ENCODE results near the gene C20orf96.
"Not testable (repeated sequence)": the region's sequence is repeated elsewhere in the genome, so short reads cannot be mapped to it uniquely, and the experiment has no call there.

The C20orf96 gene

DNA sequence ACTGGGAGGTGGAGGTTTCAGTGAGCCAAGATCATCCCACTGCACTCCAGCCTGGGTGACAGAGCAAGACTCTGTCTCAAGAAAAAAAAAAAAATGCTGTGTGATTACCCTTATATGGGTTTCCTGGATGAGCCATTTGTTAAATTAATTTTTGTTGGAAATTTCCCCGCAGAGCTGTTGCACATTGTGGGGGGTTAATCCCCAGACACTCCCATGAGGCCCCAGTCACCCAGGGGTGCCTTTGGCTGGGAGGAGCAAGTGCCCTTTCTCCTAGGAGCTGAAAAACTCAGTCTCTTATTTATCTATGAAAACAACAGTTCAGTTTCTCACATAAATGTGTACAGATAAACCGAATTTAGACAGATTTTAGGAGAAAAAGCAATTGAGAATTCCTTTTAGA lies 37.7 kb downstream of the C20orf96 start:
- DNase-seq (no peak), ATAC-seq (peak; percentile 28)
- Mint-ChIP-seq H3K36me3 (ENCODE audit: low read depth) (no peaks in the 10 kb centered on the region), H3K9me3 (no peaks in the 10 kb centered on the region), H3K4me3 (no peak overlapping the region), H3K27me3 (no peaks in the 10 kb centered on the region), H3K4me1 (peaks cover 10% of the 10 kb centered on the region), H3K27ac (no peak overlapping the region)

DNA sequence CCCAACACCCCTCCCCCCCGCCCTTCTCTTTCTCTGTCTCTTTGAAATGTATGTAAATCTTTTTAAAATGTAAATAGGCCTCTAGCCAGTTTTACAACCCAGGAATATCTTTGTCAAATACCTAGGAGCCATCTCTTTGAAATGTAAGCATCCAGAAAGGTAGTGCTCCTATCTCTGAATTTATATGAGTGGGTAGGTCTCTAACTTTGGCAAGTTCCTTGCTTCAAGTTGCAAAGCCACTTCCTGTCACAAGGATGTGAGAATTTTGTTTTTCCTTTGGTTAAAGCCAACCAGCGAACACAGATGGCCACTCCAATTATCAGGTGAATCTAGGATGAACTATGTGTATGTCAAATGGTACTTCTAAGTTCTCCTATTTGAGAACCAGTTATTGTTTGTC lies 39.2 kb downstream of the C20orf96 start:
- Mint-ChIP-seq H3K36me3 (ENCODE audit: low read depth) (no peaks in the 10 kb centered on the region), H3K4me1 (peaks cover 10% of the 10 kb centered on the region), H3K4me3 (no peak overlapping the region), H3K9me3 (no peaks in the 10 kb centered on the region), H3K27ac (no peak overlapping the region), H3K27me3 (no peaks in the 10 kb centered on the region)
- no peak for ATAC-seq
- DNase-seq, result no peak

DNA sequence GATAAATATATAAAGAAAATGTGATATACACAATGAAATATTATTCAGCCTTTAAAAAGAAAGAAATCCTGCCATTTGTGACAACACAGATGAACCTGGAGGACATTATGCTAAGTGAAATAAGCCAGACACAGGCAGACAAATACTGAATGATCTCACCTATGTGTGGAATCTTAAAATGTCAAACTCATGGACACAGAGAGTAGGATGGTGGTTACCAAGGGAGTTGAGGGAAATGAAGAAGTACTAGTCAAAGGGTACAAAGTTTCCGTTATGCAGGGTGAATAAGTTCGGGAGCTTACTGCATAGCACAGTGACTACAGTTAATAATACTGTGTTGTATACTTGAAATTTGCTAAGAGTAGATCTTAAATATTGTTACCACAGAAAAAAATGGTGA lies 47.6 kb downstream of the C20orf96 start:
- ATAC-seq, result peak; percentile 49
- no peaks in the 10 kb centered on the region for H3K9me3 Mint-ChIP-seq
- H3K36me3 Mint-ChIP-seq (ENCODE audit: low read depth), result no peaks in the 10 kb centered on the region

DNA sequence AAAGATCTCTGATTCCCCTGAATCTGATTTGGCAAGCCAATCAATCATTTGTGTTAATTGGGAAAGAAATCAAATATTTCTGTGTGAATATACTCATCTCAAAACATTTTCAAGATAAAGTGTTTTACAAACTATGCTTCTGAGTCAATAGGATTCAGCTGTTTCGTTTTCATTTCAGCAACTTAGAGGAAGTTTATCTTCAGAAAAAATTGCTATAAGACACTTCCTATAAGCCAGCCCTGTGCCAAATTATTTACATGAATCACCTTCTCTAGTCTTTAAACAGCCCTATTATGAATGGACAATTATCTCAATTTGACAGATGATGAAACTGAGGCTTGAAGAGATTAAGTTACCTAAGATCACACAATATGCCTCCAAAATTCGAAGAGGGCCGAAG lies 52.6 kb downstream of the C20orf96 start:
- H3K27ac Mint-ChIP-seq, result peak overlapping the region; percentile 37
- H3K4me1 Mint-ChIP-seq, result peaks cover 22% of the 10 kb centered on the region
- peak overlapping the region; percentile 57 for H3K4me3 Mint-ChIP-seq
- DNase-seq (no peak), ATAC-seq (peak; percentile 57)
- H3K36me3 Mint-ChIP-seq (ENCODE audit: low read depth), result no peaks in the 10 kb centered on the region
- no peaks in the 10 kb centered on the region for H3K27me3 Mint-ChIP-seq
- no peaks in the 10 kb centered on the region for H3K9me3 Mint-ChIP-seq

More for the DNA sequence above, 47.6 kb downstream of the C20orf96 start:
- H3K27ac Mint-ChIP-seq, result no peak overlapping the region
- no peaks in the 10 kb centered on the region for H3K27me3 Mint-ChIP-seq
- DNase-seq, result no peak
- H3K4me1 Mint-ChIP-seq, result peaks cover 5% of the 10 kb centered on the region
- H3K4me3 Mint-ChIP-seq, result no peak overlapping the region

DNA sequence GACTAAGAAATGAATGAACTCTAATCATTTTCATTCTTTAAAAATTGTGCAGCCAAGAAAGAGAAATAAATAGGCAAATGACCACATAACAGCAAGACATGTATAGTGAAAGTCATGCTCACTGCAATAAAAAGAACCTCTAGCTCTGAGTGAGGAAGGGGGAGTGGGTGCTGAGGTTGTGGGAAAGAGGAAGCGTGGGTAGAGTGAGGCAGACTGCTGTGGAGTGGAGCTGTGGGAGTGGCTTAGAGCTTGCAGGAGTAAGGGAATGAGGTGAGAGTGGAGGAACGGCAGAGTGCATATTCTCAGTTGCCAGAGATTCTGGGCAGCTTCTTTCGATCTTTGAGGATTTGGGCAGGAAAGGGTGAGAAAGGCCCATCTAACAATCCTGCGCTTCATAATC lies 53.1 kb downstream of the C20orf96 start:
- Mint-ChIP-seq H3K4me1 (peaks cover 22% of the 10 kb centered on the region), H3K4me3 (peak overlapping the region; percentile 57), H3K27me3 (no peaks in the 10 kb centered on the region), H3K27ac (peak overlapping the region; percentile 37), H3K36me3 (ENCODE audit: low read depth) (no peaks in the 10 kb centered on the region), H3K9me3 (no peaks in the 10 kb centered on the region)
- peak; percentile 17 for DNase-seq
- ATAC-seq, result peak; percentile 85

DNA sequence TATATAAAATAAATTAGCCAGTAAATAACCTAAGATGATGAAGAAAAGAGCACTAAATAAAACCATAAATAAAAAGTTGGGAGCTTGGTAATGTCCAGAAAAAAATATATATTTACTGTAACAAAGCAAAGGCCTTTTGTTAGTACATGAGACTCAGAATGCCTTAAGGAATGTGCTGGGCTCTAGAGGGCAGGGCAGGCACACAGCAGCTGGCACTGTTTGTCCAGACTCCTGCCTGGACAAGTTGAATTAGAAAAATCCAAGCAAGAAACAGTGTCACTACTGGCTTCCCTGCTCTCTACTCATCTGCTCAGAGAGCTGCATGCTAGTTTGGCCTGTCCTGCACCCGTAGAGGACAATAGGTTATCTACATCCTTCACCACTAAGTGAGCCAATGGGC lies 54.7 kb downstream of the C20orf96 start:
- Mint-ChIP-seq H3K9me3 (no peaks in the 10 kb centered on the region), H3K36me3 (ENCODE audit: low read depth) (no peaks in the 10 kb centered on the region), H3K27me3 (no peaks in the 10 kb centered on the region), H3K4me3 (no peak overlapping the region), H3K27ac (no peak overlapping the region), H3K4me1 (peaks cover 22% of the 10 kb centered on the region)
- DNase-seq (no peak), ATAC-seq (no peak)

DNA sequence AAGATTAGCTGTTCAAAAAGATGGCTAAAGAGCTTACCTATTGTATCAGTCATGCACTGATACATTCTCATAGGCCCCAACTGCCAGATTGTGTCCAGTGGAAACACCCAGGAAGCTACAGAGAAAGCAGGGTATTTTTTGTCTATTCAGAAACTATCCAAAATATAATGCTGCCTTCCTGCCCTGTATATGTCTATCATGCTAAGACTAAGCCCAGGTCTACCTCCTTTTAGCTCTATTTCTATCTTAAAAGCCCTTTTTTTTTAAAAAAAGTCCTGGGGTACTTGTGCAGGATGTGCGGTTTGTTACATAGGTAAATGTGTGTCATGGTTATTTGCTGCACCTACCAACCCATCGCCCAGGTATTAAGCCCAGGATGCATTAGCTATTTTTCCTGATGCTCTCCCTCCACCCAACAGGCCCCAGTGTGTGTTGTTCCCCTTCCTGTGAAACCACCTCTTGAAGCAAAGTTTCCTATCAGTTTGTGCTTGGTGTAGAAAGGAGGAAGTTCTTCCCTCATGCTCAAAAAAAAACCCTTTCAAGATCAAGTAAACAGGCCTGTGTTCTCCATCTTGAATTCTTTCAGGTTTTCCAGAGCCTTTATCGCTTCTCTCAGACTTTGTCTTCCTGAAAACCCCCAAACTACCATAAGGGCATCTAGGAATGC lies 63.0 kb downstream of the C20orf96 start:
- Mint-ChIP-seq H3K27me3 (peaks cover 2% of the 10 kb centered on the region), H3K4me3 (no peak overlapping the region), H3K27ac (peak overlapping the region; percentile 37), H3K4me1 (peaks cover 22% of the 10 kb centered on the region), H3K36me3 (ENCODE audit: low read depth) (no peaks in the 10 kb centered on the region), H3K9me3 (peaks cover 6% of the 10 kb centered on the region)
- ATAC-seq, result no peak
- no peak for DNase-seq

DNA sequence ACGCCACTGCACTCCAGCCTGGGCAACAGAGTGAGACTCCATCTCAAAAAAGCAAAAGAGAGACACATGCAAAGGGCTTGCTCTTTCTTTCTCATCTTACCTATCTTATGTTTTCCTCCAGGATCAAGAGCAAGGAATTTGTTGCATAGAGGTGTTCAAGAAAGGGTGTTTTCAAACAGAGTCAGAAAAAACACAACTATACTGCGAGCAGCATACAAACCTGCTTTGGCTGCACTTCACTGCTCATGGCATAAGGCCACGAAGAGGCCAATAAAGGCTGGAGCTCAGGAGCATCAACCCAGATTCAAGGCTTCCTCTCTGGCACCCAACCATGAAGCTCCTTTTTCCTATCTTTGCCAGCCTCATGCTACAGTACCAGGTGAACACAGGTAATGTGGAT lies 63.6 kb downstream of the C20orf96 start, which contains the start of gene DEFB129:
Gene DEFB129, plus strand, starts transcription at position 301 of the 400 bp plus-strand sequence. Its CDS starts 31 bp downstream, at position 332.
- peaks cover 6% of the 10 kb centered on the region for H3K9me3 Mint-ChIP-seq
- ATAC-seq (no peak), DNase-seq (no peak)
- no peak within 1 kb of the TSS for H3K4me3 Mint-ChIP-seq
- H3K27ac Mint-ChIP-seq, result peak within 1 kb of the TSS; percentile 37
- peaks cover 4% of the 10 kb centered on the region for H3K27me3 Mint-ChIP-seq
- no peaks in the 10 kb centered on the region for H3K36me3 Mint-ChIP-seq (ENCODE audit: low read depth)
- peaks cover 22% of the 10 kb centered on the region for H3K4me1 Mint-ChIP-seq

DNA sequence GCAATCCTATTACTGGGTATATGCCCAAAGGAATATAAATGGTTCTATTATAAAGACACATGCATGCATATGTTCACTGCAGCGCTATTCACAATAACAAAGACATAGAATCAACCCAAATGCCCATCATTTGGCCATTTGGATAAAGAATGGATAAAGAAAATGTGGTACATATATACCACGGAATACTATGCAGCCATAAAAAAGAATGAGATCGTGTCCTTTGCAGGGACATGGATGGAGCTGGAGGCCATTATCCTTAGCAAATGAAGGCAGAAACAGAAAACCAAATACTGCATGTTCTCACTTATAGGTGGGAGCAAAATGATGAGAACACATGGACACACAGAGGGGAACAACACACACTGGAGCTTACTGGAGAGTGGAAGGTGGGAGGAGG lies 64.7 kb downstream of the C20orf96 start:
- H3K4me3 Mint-ChIP-seq; H3K9me3 Mint-ChIP-seq; H3K36me3 Mint-ChIP-seq (ENCODE audit: low read depth); ATAC-seq; H3K27me3 Mint-ChIP-seq; H3K27ac Mint-ChIP-seq; DNase-seq: not testable (repeated sequence)
- H3K4me1 Mint-ChIP-seq, result peaks cover 22% of the 10 kb centered on the region

DNA sequence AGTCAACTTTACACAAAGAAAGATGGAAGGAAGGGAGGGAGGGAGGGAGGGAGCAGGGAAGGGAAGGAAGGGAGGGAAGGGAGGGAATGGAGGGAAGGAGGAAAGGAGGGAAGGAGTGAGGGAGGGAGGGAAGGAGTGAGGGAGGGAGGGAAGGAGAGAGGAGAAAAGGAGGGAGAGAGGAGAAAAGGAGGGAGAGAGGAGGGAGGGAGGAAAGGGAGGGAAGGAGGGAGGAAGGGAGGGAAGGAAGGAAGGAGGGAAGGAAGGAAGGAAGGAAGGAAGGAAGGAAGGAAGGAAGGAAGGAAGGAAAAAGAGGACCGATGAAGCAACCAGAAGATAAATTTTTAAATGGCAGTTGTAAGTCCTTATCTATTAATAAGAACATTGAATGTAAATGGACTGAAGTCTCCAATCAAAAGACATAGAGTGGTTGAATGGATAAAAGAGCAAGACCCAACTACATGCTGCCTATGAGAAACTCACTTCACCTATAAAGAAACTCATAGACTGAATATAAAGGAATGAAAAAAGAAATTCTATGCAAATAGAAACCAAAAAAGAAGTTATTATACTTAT lies 69.2 kb downstream of the C20orf96 start:
- peaks cover 30% of the 10 kb centered on the region for H3K27me3 Mint-ChIP-seq
- no peak overlapping the region for H3K27ac Mint-ChIP-seq
- H3K9me3 Mint-ChIP-seq, result peaks cover 6% of the 10 kb centered on the region
- no peaks in the 10 kb centered on the region for H3K36me3 Mint-ChIP-seq (ENCODE audit: low read depth)
- H3K4me1 Mint-ChIP-seq, result peaks cover 3% of the 10 kb centered on the region
- H3K4me3 Mint-ChIP-seq, result no peak overlapping the region
- no peak for DNase-seq
- no peak for ATAC-seq

Measured in activated naive CD8-positive, alpha-beta T cell treated with anti-CD3 and anti-CD28 coated beads, Interleukin-2, amount 50 U/mL, for 24 hours (primary cell).